Activated CD8-positive, alpha-beta memory T cell treated with anti-CD3 and anti-CD28 coated beads, Interleukin-2, amount 50 U/mL, for 4 hours (primary cell): ENCODE results near the gene FAM171A2.
"Not testable (repeated sequence)": the region's sequence is repeated elsewhere in the genome, so short reads cannot be mapped to it uniquely, and the experiment has no call there.

ENCODE experiments used
- DNase-seq: peaks from one replicate; pipeline ENCODE4 v3.0.0-alpha.2; 2020

Gene FAM171A2

GRCh38 chr17:44383363-44383762 lies 19.7 kb upstream of the FAM171A2 start:
- no peak for DNase-seq

GRCh38 chr17:44382917-44383316 lies 19.3 kb upstream of the FAM171A2 start:
- DNase-seq: no peak

- DNase-seq: no peak
Measured at GRCh38 chr17:44381810-44382305, 18.2 kb upstream of the FAM171A2 start.

- DNase-seq: no peak
Measured at GRCh38 chr17:44380767-44381166, 17.1 kb upstream of the FAM171A2 start.

GRCh38 chr17:44379887-44380286 lies 16.2 kb upstream of the FAM171A2 start:
- no peak for DNase-seq

- DNase-seq: no peak
Measured at GRCh38 chr17:44378171-44378705, 14.6 kb upstream of the FAM171A2 start.

GRCh38 chr17:44376779-44377178 lies 13.1 kb upstream of the FAM171A2 start:
- no peak for DNase-seq

GRCh38 chr17:44376124-44376523 lies 12.5 kb upstream of the FAM171A2 start:
- DNase-seq: no peak

GRCh38 chr17:44375196-44376017 lies 11.8 kb upstream of the FAM171A2 start:
- no peak for DNase-seq

- DNase-seq: no peak
Measured at GRCh38 chr17:44374306-44375195, 10.9 kb upstream of the FAM171A2 start.

- DNase-seq: no peak
Measured at GRCh38 chr17:44372036-44372435, 8.4 kb upstream of the FAM171A2 start.

GRCh38 chr17:44369414-44370023 lies 5.9 kb upstream of the FAM171A2 start:
- DNase-seq: not testable (repeated sequence)

GRCh38 chr17:44368391-44369243 lies 5.0 kb upstream of the FAM171A2 start:
- DNase-seq: not testable (repeated sequence)

GRCh38 chr17:44367231-44367979 lies 3.8 kb upstream of the FAM171A2 start:
- DNase-seq: no peak

GRCh38 chr17:44365051-44365450 lies 1.4 kb upstream of the FAM171A2 start:
- DNase-seq: not testable (repeated sequence)

GRCh38 chr17:44362949-44363612 lies 572 bp downstream of the FAM171A2 start:
- no peak for DNase-seq

- DNase-seq: no peak
Measured at GRCh38 chr17:44362459-44362948, 1.1 kb downstream of the FAM171A2 start.

GRCh38 chr17:44361292-44362260 lies 2.1 kb downstream of the FAM171A2 start:
- DNase-seq: no peak

GRCh38 chr17:44360826-44361225 lies 2.8 kb downstream of the FAM171A2 start:
- DNase-seq: no peak
